Measurements from ENCODE around the gene RBFOX1. TPM values are rescaled to one million over a fixed set of nuclear protein-coding genes. Genes with fewer than 3 reads are reported as not detected.

Gene RBFOX1
- total RNA-seq, 1 donor from 2014 or later: not detected

GRCh38 chr16:7546948-7547347 is 214.3 kb downstream of the RBFOX1 start:
- DNase-seq (ENCODE audit: extremely low spot score, unreplicated experiment): no peak
- H3K27me3 Mint-ChIP-seq (ENCODE audit: unreplicated experiment): no peaks in the 10 kb centered on the region
- H3K9me3 Mint-ChIP-seq (ENCODE audit: unreplicated experiment): peaks cover 20% of the 10 kb centered on the region
- no peak overlapping the region for H3K27ac Mint-ChIP-seq (ENCODE audit: unreplicated experiment)
- H3K4me3 Mint-ChIP-seq (ENCODE audit: unreplicated experiment): no peak overlapping the region
- TF ChIP-seq, protein P1, sequence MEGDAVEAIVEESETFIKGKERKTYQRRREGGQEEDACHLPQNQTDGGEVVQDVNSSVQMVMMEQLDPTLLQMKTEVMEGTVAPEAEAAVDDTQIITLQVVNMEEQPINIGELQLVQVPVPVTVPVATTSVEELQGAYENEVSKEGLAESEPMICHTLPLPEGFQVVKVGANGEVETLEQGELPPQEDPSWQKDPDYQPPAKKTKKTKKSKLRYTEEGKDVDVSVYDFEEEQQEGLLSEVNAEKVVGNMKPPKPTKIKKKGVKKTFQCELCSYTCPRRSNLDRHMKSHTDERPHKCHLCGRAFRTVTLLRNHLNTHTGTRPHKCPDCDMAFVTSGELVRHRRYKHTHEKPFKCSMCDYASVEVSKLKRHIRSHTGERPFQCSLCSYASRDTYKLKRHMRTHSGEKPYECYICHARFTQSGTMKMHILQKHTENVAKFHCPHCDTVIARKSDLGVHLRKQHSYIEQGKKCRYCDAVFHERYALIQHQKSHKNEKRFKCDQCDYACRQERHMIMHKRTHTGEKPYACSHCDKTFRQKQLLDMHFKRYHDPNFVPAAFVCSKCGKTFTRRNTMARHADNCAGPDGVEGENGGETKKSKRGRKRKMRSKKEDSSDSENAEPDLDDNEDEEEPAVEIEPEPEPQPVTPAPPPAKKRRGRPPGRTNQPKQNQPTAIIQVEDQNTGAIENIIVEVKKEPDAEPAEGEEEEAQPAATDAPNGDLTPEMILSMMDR (IDR thresholded peaks at IDR 0.05): no peak
- H3K4me1 Mint-ChIP-seq (ENCODE audit: unreplicated experiment): no peaks in the 10 kb centered on the region
- H3K36me3 Mint-ChIP-seq (ENCODE audit: unreplicated experiment): no peaks in the 10 kb centered on the region

DNA sequence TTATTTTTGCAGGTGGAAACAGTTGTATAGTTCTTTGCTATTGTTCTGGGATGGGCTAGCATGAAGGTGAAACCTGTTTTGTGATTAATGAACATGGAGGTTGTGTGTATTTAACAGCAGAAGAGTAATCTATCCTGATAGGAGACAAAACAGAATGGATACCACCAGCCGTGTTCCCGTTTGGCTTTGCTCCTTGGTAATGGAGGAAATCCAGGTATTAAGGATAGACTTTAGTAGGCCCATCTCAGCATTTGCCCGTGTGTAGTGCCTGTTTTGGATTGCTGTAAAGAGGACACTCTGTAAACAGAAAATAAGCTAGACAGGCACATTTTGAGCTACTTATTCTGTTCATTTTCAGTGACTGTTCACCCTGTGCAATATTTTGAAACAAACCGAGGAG is 215.1 kb downstream of the RBFOX1 start:
- no peaks in the 10 kb centered on the region for H3K27me3 Mint-ChIP-seq (ENCODE audit: unreplicated experiment)
- no peak overlapping the region for H3K4me3 Mint-ChIP-seq (ENCODE audit: unreplicated experiment)
- no peak overlapping the region for H3K27ac Mint-ChIP-seq (ENCODE audit: unreplicated experiment)
- no peaks in the 10 kb centered on the region for H3K36me3 Mint-ChIP-seq (ENCODE audit: unreplicated experiment)
- H3K4me1 Mint-ChIP-seq (ENCODE audit: unreplicated experiment): no peaks in the 10 kb centered on the region
- TF ChIP-seq, protein P1 (IDR thresholded peaks at IDR 0.05): no peak
- no peak for DNase-seq (ENCODE audit: extremely low spot score, unreplicated experiment)
- H3K9me3 Mint-ChIP-seq (ENCODE audit: unreplicated experiment): peaks cover 20% of the 10 kb centered on the region

DNA sequence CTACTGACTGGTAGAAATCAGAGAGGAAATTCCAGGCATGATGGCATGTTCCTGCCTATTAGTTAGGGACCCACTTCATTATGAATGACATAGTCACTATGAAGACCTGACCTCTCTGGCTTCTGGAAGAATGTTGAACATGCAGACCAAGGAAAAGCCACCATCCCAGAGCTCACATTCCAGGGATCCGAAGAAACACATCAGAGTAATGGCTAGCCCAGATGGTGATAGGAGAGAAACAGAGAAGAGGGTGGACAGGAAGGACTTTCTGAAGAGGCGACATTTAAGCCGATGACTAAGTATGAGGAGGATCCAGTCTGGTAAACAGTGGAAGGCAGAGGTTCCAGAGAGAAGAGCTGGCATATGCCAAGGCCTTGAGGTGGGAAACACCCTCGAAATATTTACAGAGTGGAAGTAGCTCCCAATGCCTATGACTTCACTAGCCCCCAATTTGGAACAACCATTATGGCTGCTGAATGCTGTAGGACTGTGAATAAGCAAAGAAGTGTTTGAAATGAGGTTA is 216.2 kb downstream of the RBFOX1 start:
- peaks cover 28% of the 10 kb centered on the region for H3K9me3 Mint-ChIP-seq (ENCODE audit: unreplicated experiment)
- no peak overlapping the region for H3K27ac Mint-ChIP-seq (ENCODE audit: unreplicated experiment)
- TF ChIP-seq, protein P1 (IDR thresholded peaks at IDR 0.05): no peak
- no peaks in the 10 kb centered on the region for H3K36me3 Mint-ChIP-seq (ENCODE audit: unreplicated experiment)
- no peaks in the 10 kb centered on the region for H3K27me3 Mint-ChIP-seq (ENCODE audit: unreplicated experiment)
- DNase-seq (ENCODE audit: extremely low spot score, unreplicated experiment): no peak
- no peaks in the 10 kb centered on the region for H3K4me1 Mint-ChIP-seq (ENCODE audit: unreplicated experiment)
- H3K4me3 Mint-ChIP-seq (ENCODE audit: unreplicated experiment): no peak overlapping the region

DNA sequence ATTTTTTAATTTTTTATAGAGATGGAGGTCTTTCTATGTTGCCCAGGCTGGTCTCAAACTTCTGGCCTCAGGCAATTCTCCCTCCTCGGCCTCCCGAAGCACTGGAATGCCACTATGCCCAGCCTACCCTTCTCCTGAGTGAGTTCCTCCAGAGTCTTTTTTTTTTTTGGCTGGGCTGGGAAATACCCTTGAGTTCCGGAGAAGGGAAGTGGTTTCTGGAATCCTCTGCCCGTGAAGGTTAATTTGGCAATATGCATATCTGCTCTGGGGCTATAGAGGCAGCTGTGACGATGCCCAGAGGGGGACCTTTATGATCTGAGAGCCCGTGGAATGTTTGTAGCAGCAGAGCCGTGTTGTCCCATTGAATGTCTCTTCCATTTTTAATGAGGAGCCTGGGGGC is 217.5 kb downstream of the RBFOX1 start:
- no peak overlapping the region for H3K27ac Mint-ChIP-seq (ENCODE audit: unreplicated experiment)
- H3K4me1 Mint-ChIP-seq (ENCODE audit: unreplicated experiment): no peaks in the 10 kb centered on the region
- no peaks in the 10 kb centered on the region for H3K36me3 Mint-ChIP-seq (ENCODE audit: unreplicated experiment)
- no peak overlapping the region for H3K4me3 Mint-ChIP-seq (ENCODE audit: unreplicated experiment)
- no peaks in the 10 kb centered on the region for H3K27me3 Mint-ChIP-seq (ENCODE audit: unreplicated experiment)
- no peak for DNase-seq (ENCODE audit: extremely low spot score, unreplicated experiment)
- H3K9me3 Mint-ChIP-seq (ENCODE audit: unreplicated experiment): peaks cover 32% of the 10 kb centered on the region
- TF ChIP-seq, protein P1 (IDR thresholded peaks at IDR 0.05): no peak

DNA sequence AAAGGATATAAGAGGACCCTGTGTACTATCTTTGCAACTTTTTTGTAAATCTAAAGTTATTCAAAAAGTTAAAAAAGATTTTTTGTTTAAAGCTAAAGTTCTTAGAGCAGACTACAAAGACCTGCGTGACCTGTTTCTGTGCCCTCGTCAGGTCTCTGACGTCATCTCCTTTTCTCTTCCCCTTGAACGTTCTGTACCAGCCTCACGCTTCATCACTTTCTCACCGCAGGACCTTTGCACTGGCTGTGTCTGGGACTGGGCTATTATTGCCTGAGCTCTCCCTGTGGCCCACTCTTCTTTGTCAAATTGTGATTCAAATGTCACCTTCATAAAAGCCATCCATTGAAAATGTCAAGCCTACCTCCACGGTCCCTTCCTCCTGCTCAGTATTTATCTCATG is 222.8 kb downstream of the RBFOX1 start:
- no peak overlapping the region for H3K4me3 Mint-ChIP-seq (ENCODE audit: unreplicated experiment)
- peaks cover 43% of the 10 kb centered on the region for H3K9me3 Mint-ChIP-seq (ENCODE audit: unreplicated experiment)
- H3K4me1 Mint-ChIP-seq (ENCODE audit: unreplicated experiment): no peaks in the 10 kb centered on the region
- no peaks in the 10 kb centered on the region for H3K27me3 Mint-ChIP-seq (ENCODE audit: unreplicated experiment)
- no peak overlapping the region for H3K27ac Mint-ChIP-seq (ENCODE audit: unreplicated experiment)
- no peaks in the 10 kb centered on the region for H3K36me3 Mint-ChIP-seq (ENCODE audit: unreplicated experiment)
- DNase-seq (ENCODE audit: extremely low spot score, unreplicated experiment): no peak
- TF ChIP-seq, protein P1 (IDR thresholded peaks at IDR 0.05): no peak
